OCI-LY3 (cell line): Measurements from ENCODE around the gene HASPIN.

Source experiments
- CTCF ChIP-seq: fragments of 200-600, 300-600 bp; sonication (generic); IDR thresholded peaks from 2 replicates; pipeline ENCODE4 v1.5.1; 2014; ENCODE audit warnings: antibody characterized with exemption, low read length, low read depth
- EZH2phosphoT487 ChIP-seq: fragments of 200-600 bp; shearing (Covaris generic); IDR thresholded peaks from 2 replicates; pipeline ENCODE4 v1.6.1; 2018; ENCODE audit warnings: antibody characterized with exemption, mixed run types, low read depth

DNA sequence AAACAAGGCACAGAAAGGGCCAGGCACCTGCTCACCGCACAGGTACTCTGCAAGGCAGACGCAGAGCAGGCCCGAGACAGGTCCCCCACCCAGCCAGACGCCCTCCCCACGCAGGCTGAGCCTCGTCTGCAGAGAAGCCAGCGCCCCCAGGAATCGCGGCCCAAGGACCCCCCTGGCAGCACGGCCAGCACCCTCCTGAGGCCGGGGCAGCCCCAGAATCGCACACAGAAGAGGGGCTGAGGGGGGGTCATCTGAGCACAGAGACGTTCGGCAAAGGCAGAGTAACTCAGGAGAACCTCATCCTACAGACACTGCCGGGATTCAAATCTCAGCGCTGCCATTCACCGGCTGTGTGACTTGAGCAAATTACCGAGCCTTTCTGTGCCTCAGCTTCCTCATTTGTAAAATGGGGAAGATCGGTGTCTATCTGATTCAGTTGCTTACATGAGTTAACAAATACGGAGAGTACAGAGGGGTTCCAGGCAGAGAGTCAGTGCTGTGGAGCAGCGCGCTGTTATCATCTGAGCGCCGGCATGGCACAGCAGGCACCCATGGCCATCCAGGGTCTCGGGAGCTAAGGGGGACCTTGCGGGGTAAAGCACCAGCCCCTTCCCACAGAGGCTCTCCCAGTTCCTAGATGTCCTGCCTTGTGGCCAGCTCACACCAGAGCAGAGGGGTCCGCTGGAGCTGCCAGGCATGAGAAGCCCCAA lies 44.7 kb upstream of the HASPIN start:
- TF ChIP-seq CTCF (no peak), EZH2phosphoT487 (no peak)
